ENCODE results near the gene SLCO2A1. TPM values are rescaled to one million over a fixed set of nuclear protein-coding genes. Genes with fewer than 3 reads are reported as not detected.

Gene SLCO2A1
- 2.6 and 10.5 TPM in 2 replicates for total RNA-seq

DNA sequence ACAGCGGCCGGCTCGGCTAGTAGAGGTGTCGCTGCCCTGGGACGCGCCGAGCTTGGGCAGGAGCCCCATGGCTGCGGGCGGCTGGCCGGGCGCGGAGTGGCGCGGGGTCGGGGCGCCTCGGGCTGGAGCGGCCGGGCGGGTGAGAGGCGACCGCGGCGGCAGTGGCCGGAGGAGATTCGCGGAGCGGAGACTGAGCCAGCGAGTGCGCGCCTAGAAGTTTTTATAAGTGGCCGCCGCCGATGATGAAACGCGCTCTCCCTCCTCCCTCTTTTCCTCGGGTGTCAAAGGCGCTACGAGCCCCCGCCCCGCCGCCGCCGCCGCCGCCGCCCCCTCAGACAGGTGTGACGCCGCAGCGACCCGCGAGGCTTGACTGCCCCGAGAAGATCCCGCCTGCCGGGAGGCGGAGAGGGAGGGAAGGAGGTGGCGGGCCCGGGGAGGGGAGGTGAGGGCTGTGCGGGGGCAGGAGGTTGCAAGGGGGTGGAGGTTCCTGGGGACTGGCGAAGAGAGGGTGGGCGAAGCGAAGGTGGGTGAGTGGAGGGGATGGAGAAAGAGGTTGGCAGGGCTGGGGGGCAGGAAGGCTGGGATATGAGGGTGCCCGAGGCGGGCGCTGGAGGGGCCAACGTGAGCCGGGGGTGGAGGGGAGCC lies at the start of gene SLCO2A1:
TSS of gene SLCO2A1 (minus strand) at position 192 of the 645 bp plus-strand sequence. CDS start at position 69, 123 bp downstream.

DNA sequence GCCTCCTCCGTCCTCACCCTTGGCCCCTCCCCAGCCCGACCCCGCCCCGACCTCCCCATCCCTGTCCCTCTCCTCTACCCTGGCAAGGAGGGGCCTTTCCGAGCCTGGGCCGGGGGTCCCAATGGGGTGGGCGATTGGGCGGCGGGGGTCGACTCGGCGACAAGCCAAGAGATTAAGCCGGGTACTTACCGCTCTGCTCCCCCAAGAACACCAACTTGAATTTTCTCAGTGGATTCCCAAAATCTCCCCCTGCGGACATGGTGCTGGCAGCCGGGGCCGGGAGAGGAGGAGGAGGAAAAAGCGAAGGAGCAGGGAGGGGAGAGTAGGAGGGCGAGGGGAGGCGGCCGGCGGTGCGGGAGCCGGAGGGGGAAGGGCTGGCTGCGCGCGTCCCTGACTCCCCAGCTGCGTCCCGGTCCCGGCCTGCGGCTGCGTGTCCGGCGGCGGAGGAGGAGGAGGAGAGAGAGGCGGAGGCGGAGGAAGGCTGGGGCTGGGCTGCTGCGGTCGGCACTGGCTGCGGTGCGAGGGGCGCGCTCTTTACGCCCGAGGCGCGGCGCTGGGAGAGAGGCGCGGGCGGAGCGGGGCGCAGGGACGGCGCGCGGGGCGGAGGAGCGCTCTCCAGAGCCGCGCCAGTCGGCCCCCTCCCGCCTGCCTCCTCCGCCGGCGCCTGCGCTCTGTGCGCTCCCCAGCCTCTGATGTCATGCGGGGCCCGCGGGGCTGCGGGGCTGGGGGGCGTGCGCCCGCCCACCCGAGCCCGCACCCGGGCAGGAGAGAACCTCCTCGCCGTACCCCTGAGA lies 134.3 kb downstream of the SLCO2A1 start, which contains the start of gene RAB6B:
TSS of gene RAB6B (minus strand) at position 675 of the 794 bp plus-strand sequence. CDS start at position 259, 416 bp downstream.

Other genes with a start within 250 kb of the SLCO2A1 start
- 56.2 and 68.4 TPM in 2 replicates for gene SRPRB, start 224.1 kb downstream of the SLCO2A1 start, total RNA-seq
- 0.98 and 1.2 TPM in 2 replicates for gene RAB6B, start 134.0 kb downstream of the SLCO2A1 start, total RNA-seq
- 90.6 and 91.8 TPM in 2 replicates for gene RYK, start 220.9 kb upstream of the SLCO2A1 start, total RNA-seq